ENCODE results near the gene GLIS1. TPM values are rescaled to one million over a fixed set of nuclear protein-coding genes. Genes with fewer than 3 reads are reported as not detected.
A peak's percentile ranks its signal among the peaks of the same experiment; 100 is the strongest.

GLIS1 gene
- total RNA-seq, 1 donor from 2014 or later, result not detected

DNA sequence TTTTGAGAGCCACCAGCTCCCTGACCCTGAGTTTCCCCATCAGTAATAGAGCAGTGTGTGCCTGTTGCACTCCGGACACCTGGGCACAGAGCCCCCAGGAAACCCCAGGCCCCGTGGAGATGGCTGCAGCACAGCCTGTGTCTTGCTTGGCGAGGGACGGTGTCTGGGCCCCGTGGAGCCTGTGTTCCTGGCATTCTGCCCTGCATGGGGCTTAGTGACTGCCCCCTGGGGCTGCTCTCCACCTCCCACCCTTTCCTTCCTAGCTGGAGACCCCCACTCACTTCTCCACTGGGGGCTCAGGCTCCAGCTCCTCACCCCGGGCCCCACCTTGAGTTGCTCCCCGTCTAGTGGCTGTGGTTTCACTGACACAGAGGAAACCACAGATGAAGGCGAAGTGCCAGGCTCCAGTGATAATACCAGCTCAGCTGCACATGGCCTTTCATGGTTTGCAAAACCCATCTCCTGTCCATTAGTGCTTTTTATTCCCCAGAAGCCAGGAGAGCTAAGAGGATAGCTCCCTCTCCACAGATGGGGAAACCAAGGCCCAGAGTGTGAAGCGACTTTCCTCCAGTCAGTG lies 240.3 kb downstream of the GLIS1 start:
- H3K27me3 ChIP-seq, result no peaks in the 10 kb centered on the region
- H3K27ac ChIP-seq, result no peak overlapping the region
- no peaks in the 10 kb centered on the region for H3K9me3 ChIP-seq
- TF ChIP-seq, protein P1, sequence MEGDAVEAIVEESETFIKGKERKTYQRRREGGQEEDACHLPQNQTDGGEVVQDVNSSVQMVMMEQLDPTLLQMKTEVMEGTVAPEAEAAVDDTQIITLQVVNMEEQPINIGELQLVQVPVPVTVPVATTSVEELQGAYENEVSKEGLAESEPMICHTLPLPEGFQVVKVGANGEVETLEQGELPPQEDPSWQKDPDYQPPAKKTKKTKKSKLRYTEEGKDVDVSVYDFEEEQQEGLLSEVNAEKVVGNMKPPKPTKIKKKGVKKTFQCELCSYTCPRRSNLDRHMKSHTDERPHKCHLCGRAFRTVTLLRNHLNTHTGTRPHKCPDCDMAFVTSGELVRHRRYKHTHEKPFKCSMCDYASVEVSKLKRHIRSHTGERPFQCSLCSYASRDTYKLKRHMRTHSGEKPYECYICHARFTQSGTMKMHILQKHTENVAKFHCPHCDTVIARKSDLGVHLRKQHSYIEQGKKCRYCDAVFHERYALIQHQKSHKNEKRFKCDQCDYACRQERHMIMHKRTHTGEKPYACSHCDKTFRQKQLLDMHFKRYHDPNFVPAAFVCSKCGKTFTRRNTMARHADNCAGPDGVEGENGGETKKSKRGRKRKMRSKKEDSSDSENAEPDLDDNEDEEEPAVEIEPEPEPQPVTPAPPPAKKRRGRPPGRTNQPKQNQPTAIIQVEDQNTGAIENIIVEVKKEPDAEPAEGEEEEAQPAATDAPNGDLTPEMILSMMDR (IDR thresholded peaks at IDR 0.05), result no peak
- DNase-seq (ENCODE audit: low spot score in 2 of 2), result no peak
- H3K4me1 ChIP-seq, result no peaks in the 10 kb centered on the region
- H3K4me3 ChIP-seq, result no peak overlapping the region
- no peaks in the 10 kb centered on the region for H3K36me3 ChIP-seq
- intact Hi-C loops (cut with DNase I), result no loop called here

DNA sequence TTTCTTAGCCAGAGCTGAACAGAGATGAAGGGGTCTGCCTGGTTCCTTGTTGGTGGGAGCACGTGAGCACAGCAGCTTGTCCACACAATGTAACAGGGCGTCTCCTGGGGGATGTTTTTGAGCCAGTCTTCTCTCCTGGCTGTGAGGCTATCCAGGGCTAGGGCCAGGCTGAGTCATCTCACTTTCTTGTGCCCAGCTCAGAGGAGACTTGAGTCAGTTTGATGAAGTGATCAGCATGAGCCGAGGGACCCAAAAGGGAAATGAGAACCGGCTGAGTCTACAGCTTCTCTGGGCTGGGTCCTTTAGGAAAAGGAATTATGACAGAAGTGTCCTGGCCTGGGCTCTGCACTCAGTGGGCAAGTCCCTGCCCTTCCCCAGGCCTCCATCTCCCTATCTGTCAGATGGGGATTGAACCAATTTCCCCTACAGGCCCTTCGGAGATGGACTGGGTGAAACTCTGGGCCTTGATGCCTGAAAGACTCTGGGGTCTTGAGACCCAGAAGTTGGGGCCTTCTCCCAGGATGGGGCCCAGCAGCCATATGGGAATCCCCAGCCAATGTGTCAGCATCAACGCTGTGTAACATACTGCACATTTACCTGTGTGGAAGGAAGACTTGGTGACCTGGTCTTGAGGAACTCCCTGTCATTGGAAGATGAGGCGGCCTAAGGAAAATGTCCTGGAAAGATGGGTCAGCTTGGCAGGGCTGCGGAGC lies 243.2 kb downstream of the GLIS1 start:
- H3K27me3 ChIP-seq, result no peaks in the 10 kb centered on the region
- H3K4me1 ChIP-seq, result no peaks in the 10 kb centered on the region
- H3K36me3 ChIP-seq, result no peaks in the 10 kb centered on the region
- no peaks in the 10 kb centered on the region for H3K9me3 ChIP-seq
- no peak overlapping the region for H3K27ac ChIP-seq
- no peak overlapping the region for H3K4me3 ChIP-seq
- TF ChIP-seq, protein P1 (IDR thresholded peaks at IDR 0.05), result no peak
- intact Hi-C loops (cut with DNase I), result no loop called here
- no peak for DNase-seq (ENCODE audit: low spot score in 2 of 2)

DNA sequence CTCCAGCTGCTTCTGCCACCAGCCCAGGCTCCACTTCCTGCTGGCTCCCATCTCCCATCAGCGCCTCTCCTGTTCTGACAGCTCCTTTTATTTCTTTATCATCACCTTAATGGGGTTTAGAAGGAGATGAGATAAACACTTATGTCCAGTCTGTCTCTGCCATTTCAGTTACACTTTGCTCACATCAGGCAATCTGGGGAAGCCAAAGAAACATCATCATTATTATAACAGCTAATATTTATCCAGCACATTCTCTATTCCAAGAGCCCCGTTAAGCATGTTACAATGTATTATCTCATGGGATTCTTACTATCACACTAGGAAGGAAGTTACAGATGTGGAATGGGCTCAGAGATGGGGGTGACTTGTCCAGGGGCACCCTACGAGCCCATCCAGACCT lies 248.6 kb downstream of the GLIS1 start:
- no peak for DNase-seq (ENCODE audit: low spot score in 2 of 2)
- Histone ChIP-seq H3K27ac (no peak overlapping the region), H3K4me3 (no peak overlapping the region), H3K27me3 (no peaks in the 10 kb centered on the region), H3K36me3 (no peaks in the 10 kb centered on the region), H3K9me3 (no peaks in the 10 kb centered on the region), H3K4me1 (no peaks in the 10 kb centered on the region)
- intact Hi-C loops (cut with DNase I), result no loop called here
- TF ChIP-seq, protein P1 (IDR thresholded peaks at IDR 0.05), result no peak

DNA sequence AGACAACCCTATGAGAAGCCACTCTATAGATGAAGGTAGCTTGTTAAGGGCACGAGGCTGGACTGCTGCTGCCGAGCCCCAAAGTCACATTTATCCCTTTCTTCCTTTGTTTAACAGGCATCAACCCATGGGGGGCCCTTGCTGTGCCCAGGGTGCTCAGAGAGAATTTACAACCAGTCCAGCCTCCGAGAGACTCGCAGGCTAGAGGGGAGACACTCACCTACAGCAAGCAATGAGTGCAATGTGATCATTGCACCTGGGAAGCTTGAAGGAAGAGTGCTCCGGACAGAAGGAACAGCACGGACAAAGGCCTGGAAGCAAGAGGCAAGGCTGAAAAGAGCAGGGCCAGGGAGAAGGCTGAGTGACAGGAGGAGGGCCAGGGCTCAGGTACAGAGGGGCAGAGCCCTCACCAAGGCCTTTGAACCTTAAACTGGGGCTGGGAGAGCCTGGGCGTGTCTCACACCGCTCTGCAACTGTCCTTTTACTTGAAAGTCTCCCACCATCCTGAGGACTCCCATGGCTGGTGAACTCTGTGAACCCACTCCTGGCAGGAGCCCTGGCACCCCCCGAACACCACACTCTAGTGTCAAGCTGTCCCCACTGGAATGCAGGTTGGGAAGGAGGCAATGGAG lies 252.5 kb downstream of the GLIS1 start:
- H3K9me3 ChIP-seq, result no peaks in the 10 kb centered on the region
- no peaks in the 10 kb centered on the region for H3K36me3 ChIP-seq
- intact Hi-C loops (cut with DNase I), result loop anchor here (5.0 to 10.0 kb wide), 2 partner anchors 108 to 196 kb away; no protein-coding TSS in a partner anchor
- no peak overlapping the region for H3K27ac ChIP-seq
- no peak overlapping the region for H3K4me3 ChIP-seq
- TF ChIP-seq, protein P1 (IDR thresholded peaks at IDR 0.05), result no peak
- no peaks in the 10 kb centered on the region for H3K4me1 ChIP-seq
- H3K27me3 ChIP-seq, result no peaks in the 10 kb centered on the region
- DNase-seq (ENCODE audit: low spot score in 2 of 2), result no peak

DNA sequence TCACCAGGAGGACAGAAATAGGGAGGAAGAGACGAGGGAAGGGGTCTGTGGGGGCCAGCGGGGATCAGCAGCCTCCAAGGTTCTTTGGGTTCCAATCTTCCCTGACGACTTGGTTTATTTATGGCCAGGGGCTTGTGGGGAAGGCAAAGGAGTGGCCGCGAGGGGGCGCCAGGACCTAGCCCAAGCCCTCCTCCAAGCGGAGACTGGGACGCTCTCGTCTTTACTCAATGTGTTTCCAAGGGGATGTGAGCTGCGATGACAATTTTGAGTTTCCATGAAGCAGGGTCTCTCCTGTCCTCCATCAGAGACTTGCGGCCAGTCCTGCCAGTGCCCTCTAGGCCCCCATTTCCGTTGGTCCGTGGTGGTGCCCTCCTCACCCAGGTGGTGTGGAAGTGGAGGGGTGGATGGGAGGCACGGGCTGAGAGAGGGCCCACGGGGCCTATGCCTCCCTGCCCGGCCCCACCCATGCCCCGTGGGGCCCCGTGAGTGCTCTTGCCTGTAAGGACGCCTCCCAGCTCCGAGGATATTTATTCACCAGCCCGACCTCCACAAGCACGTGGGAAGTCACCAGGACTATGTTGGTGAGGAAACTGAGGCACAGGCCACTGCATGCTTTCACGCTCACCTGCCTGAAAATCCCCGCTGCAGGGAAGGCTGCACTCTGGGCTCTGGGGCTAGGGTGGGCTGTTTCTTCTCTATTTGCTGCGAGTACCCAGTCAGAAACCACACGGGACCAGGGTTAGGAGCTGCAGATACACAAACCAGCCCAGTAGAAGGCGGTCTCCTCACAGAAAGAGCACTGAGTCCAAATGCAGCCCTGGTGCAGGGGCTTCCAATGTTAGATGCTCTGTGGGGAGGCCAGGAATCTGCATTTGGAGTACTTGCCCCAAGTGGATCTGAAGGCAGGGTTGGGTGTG lies 253.2 kb downstream of the GLIS1 start:
- Histone ChIP-seq H3K27me3 (no peaks in the 10 kb centered on the region), H3K4me3 (no peak overlapping the region), H3K9me3 (no peaks in the 10 kb centered on the region), H3K4me1 (no peaks in the 10 kb centered on the region), H3K27ac (no peak overlapping the region), H3K36me3 (no peaks in the 10 kb centered on the region)
- intact Hi-C loops (cut with DNase I), result loop anchor here (1.0 to 10.0 kb wide), 3 partner anchors 109 to 269 kb away; no protein-coding TSS in a partner anchor
- TF ChIP-seq, protein P1 (IDR thresholded peaks at IDR 0.05), result peak; percentile 41 to 87 (median 80)
- peak in 1 of 2 donors; percentile 80 for DNase-seq (ENCODE audit: low spot score in 2 of 2)
